ENCODE measurements around the gene NRXN3. TPM values are rescaled to one million over a fixed set of nuclear protein-coding genes. Genes with fewer than 3 reads are reported as not detected.

The NRXN3 gene
- total RNA-seq, 1 experiment from 2014 or later: 0.02 TPM

- H3K27ac ChIP-seq: no peak overlapping the region
- no peak for DNase-seq
- no peaks in the 10 kb centered on the region for H3K36me3 ChIP-seq
- H3K9me3 ChIP-seq (replicated peaks): no peaks in the 10 kb centered on the region
- no peak overlapping the region for H3K4me3 ChIP-seq
- no peaks in the 10 kb centered on the region for H3K27me3 ChIP-seq
- no peaks in the 10 kb centered on the region for H3K4me1 ChIP-seq
These were observed 1317.5 kb downstream of the NRXN3 start for GRCh38 chr14:79487632-79488031.

DNA sequence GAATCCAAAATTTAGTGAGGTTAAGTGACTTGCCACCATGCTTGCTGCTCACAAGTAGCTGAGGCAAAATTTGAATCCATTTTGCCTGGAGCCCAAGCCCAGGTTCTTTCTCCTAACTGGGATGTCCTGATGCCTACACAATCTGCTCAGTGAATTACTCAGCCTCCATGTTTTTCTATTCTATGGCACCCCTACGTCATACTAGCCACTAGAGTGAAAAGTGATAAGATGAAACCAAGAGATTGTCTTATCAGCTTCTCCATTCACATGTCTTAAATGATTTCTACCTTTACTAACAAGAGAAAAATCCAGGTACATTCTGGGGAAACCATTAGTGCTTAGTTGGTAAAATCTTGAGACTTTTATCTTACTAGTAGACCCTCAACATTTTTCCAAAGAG lies 1321.0 kb downstream of the NRXN3 start:
- no peaks in the 10 kb centered on the region for H3K9me3 ChIP-seq (replicated peaks)
- no peaks in the 10 kb centered on the region for H3K4me1 ChIP-seq
- no peaks in the 10 kb centered on the region for H3K36me3 ChIP-seq
- no peak overlapping the region for H3K27ac ChIP-seq
- no peak for DNase-seq
- no peaks in the 10 kb centered on the region for H3K27me3 ChIP-seq
- no peak overlapping the region for H3K4me3 ChIP-seq

DNA sequence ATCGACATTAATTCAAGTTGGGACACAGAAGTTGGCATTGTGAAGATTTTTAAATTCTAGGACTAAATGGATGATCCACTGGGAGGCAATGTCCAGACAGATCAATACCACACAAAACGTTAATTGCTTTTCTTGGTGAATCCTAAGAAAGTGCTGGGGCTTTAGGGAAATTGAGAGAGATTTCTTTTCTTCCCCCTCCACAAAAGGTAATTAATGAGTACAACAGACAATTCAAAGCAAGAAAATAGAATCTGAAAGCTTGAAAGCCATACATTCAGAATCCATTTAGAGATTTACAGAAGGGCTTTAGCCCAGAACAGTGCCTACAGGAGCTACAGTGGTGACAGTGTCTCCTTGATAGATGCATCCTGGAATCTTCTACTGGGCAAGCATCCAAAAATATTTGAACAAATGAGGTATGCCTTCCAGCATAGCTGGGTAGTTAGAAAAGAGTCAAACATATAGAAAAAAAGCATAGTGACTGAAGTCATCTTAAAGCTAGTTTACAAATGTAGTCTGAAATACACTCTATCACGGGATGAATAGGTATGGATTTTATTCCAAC lies 1323.0 kb downstream of the NRXN3 start:
- Histone ChIP-seq H3K4me1 (no peaks in the 10 kb centered on the region), H3K27ac (no peak overlapping the region), H3K36me3 (no peaks in the 10 kb centered on the region), H3K4me3 (no peak overlapping the region), H3K27me3 (no peaks in the 10 kb centered on the region), H3K9me3 (replicated peaks) (no peaks in the 10 kb centered on the region)
- no peak for DNase-seq

DNA sequence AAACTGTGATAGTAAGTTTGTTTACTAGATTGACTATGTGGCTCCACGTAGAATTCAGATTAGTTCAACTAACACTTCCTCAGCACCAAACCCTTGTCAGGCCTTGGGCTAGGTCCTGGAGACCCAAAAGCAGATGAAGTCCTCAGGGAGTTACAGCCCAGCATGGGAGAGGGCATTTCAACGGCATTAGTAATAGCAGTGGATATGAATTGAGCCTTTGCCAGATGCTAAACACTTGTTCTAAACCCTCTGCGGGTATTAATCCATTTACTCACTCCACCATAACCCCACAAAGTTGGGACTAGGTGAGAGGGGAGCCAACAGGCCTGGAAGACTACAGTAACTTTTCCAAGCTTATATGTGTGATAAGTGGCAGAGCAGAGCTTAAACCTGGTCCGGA lies 1326.5 kb downstream of the NRXN3 start:
- peak; percentile 2 to 10 for DNase-seq
- H3K4me1 ChIP-seq: no peaks in the 10 kb centered on the region
- no peak overlapping the region for H3K4me3 ChIP-seq
- H3K36me3 ChIP-seq: no peaks in the 10 kb centered on the region
- no peaks in the 10 kb centered on the region for H3K27me3 ChIP-seq
- H3K9me3 ChIP-seq (replicated peaks): no peaks in the 10 kb centered on the region
- no peak overlapping the region for H3K27ac ChIP-seq

- Histone ChIP-seq H3K36me3 (no peaks in the 10 kb centered on the region), H3K27me3 (no peaks in the 10 kb centered on the region), H3K9me3 (replicated peaks) (no peaks in the 10 kb centered on the region), H3K4me1 (no peaks in the 10 kb centered on the region), H3K4me3 (no peak overlapping the region), H3K27ac (no peak overlapping the region)
- no peak for DNase-seq
These were observed 1330.3 kb downstream of the NRXN3 start for GRCh38 chr14:79500489-79500888.

DNA sequence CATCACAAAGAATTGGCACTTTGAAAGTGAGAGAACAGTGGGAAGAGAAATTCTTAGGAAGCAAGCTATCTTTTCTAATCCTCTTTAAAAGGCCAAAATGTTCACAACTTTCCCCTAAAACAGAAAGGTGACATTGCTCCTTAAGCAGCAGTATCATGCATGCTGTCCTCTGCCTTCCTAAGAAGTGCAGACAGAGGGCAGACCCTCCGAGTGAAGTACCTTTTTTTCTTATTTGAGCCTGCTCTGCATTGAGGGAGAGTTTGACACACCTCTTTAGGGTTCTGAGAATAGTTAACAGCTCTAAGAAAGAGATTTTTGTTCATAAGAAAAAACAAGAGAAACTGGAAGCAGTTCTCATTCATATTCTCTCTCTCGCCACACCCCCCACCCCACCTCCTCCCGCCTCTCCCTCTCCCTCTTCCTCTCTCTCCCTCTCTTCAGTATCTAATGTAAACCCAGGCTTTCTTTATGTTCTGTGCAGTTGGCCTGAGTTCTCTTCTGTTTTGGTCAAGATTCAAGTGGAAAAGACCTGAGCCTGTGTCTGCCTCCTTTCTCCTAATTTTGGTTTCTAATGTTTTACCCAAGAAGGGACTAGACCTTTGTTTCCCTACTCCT lies 1332.1 kb downstream of the NRXN3 start:
- Histone ChIP-seq H3K27ac (no peak overlapping the region), H3K27me3 (no peaks in the 10 kb centered on the region), H3K9me3 (replicated peaks) (no peaks in the 10 kb centered on the region), H3K36me3 (no peaks in the 10 kb centered on the region), H3K4me1 (no peaks in the 10 kb centered on the region), H3K4me3 (no peak overlapping the region)
- DNase-seq: no peak

DNA sequence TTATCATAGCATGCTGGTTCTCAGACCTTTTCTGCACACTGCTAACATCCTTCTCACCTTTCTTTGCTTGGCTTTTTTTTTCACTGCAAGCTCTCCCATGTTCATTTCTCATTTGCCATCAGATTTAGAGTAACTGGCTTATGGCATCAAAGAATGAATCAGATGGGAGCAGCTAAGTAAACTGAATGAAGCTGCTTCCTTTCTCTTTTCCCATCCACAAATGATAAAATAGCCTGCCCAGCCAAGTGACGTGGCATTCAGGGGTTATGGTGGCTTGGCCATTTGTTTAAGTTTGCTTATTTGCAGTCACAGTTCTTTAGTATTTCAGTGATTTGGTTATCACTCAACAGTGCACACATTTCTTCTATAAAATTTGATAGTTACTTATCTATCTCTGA lies 1332.6 kb downstream of the NRXN3 start:
- Histone ChIP-seq H3K36me3 (no peaks in the 10 kb centered on the region), H3K4me1 (no peaks in the 10 kb centered on the region), H3K4me3 (no peak overlapping the region), H3K9me3 (replicated peaks) (no peaks in the 10 kb centered on the region), H3K27me3 (no peaks in the 10 kb centered on the region), H3K27ac (no peak overlapping the region)
- DNase-seq: no peak

- Histone ChIP-seq H3K4me1 (no peaks in the 10 kb centered on the region), H3K27ac (no peak overlapping the region), H3K27me3 (no peaks in the 10 kb centered on the region), H3K9me3 (replicated peaks) (no peaks in the 10 kb centered on the region), H3K4me3 (no peak overlapping the region), H3K36me3 (no peaks in the 10 kb centered on the region)
- no peak for DNase-seq
These were observed 1340.5 kb downstream of the NRXN3 start for GRCh38 chr14:79510659-79511058.

DNA sequence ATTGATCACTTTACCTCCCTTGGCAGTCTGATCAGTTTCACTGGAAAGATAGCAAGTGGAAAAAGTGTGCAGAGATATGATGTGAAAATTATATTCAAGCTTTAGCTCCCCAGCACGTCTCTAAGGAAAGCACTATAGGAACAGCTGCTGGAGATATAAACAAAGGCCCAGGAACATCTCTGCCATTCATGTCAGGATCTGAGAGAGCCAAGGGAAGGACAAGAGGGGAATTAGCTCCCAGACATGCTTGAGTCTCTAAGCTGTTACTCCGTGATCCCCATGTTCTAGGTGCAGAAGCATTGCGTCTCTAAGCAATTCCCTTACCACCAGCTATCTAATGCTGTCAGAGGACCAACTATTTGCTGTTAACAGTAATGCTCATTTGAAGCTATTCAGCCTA lies 1341.0 kb downstream of the NRXN3 start:
- no peaks in the 10 kb centered on the region for H3K9me3 ChIP-seq (replicated peaks)
- H3K4me1 ChIP-seq: no peaks in the 10 kb centered on the region
- DNase-seq: no peak
- no peak overlapping the region for H3K4me3 ChIP-seq
- H3K27ac ChIP-seq: no peak overlapping the region
- no peaks in the 10 kb centered on the region for H3K36me3 ChIP-seq
- no peaks in the 10 kb centered on the region for H3K27me3 ChIP-seq

- Histone ChIP-seq H3K4me1 (no peaks in the 10 kb centered on the region), H3K27ac (no peak overlapping the region), H3K27me3 (no peaks in the 10 kb centered on the region), H3K36me3 (no peaks in the 10 kb centered on the region), H3K4me3 (no peak overlapping the region), H3K9me3 (replicated peaks) (no peaks in the 10 kb centered on the region)
- DNase-seq: no peak
These were observed 1343.3 kb downstream of the NRXN3 start for GRCh38 chr14:79513446-79513845.

- DNase-seq: no peak
- Histone ChIP-seq H3K9me3 (replicated peaks) (no peaks in the 10 kb centered on the region), H3K36me3 (no peaks in the 10 kb centered on the region), H3K27me3 (no peaks in the 10 kb centered on the region), H3K27ac (no peak overlapping the region), H3K4me3 (no peak overlapping the region), H3K4me1 (no peaks in the 10 kb centered on the region)
These were observed 1344.5 kb downstream of the NRXN3 start for GRCh38 chr14:79514700-79515099.

- H3K27me3 ChIP-seq: no peaks in the 10 kb centered on the region
- H3K9me3 ChIP-seq (replicated peaks): no peaks in the 10 kb centered on the region
- no peak overlapping the region for H3K27ac ChIP-seq
- H3K36me3 ChIP-seq: no peaks in the 10 kb centered on the region
- H3K4me3 ChIP-seq: no peak overlapping the region
- H3K4me1 ChIP-seq: no peaks in the 10 kb centered on the region
- no peak for DNase-seq
These were observed 1345.0 kb downstream of the NRXN3 start for GRCh38 chr14:79515158-79515557.

GRCh38 chr14:79516009-79516408 lies 1345.8 kb downstream of the NRXN3 start:
- Histone ChIP-seq H3K27me3 (no peaks in the 10 kb centered on the region), H3K4me1 (no peaks in the 10 kb centered on the region), H3K27ac (no peak overlapping the region), H3K36me3 (no peaks in the 10 kb centered on the region), H3K9me3 (replicated peaks) (no peaks in the 10 kb centered on the region), H3K4me3 (no peak overlapping the region)
- no peak for DNase-seq

DNA sequence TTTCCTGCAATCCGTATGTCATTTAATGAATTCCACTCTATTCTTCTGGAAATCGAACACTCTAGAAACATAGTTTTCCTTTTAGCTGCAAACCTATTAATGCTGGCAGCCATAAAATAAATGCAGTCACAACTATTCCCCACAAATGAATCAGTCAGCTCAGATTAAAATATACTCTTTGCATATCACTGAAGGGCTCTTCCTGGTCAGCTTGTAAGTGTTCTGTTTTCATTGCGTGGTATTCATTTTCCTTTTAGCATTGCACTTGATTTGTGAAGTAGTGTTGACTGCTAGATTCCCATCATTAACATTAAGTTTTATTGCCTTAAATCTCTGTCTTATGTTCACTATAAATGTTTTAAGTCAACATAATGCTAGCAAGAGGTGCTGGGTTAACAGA lies 1355.2 kb downstream of the NRXN3 start:
- Histone ChIP-seq H3K4me3 (no peak overlapping the region), H3K27me3 (no peaks in the 10 kb centered on the region), H3K27ac (no peak overlapping the region), H3K36me3 (no peaks in the 10 kb centered on the region), H3K4me1 (no peaks in the 10 kb centered on the region), H3K9me3 (replicated peaks) (no peaks in the 10 kb centered on the region)
- DNase-seq: no peak

DNA sequence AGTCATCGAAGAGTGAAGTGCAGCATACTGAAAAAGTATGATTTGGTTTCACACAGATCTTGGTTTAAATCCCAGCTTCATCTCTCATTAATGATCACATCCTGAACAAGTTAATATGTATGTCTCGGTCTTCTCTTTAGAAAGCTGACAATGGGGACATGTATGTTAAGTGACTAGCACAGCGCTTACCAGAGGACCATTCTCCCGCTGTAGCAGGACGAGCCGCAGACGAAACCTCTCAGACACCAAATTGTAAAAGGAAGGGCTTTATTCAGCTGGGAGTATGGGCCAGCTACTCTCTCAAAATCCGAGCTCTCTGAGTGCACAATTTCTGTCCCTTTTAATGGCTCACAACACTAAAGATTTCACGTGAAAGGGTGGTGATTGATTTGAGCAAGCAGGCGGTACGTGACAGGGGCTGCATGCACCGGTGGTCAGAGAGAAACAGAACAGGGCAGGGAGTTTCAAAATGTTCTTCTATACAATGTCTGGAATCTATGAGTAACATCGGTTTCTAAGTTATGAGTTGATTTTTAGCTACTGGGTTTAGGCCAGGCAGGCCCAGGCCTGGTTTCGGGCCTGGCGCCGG lies 1358.7 kb downstream of the NRXN3 start:
- H3K36me3 ChIP-seq: no peaks in the 10 kb centered on the region
- H3K4me3 ChIP-seq: no peak overlapping the region
- no peak for DNase-seq
- H3K9me3 ChIP-seq (replicated peaks): no peaks in the 10 kb centered on the region
- H3K4me1 ChIP-seq: no peaks in the 10 kb centered on the region
- H3K27me3 ChIP-seq: no peaks in the 10 kb centered on the region
- H3K27ac ChIP-seq: no peak overlapping the region

GRCh38 chr14:79530555-79530954 lies 1360.4 kb downstream of the NRXN3 start:
- no peak for DNase-seq
- H3K36me3 ChIP-seq: no peaks in the 10 kb centered on the region
- no peaks in the 10 kb centered on the region for H3K9me3 ChIP-seq (replicated peaks)
- no peaks in the 10 kb centered on the region for H3K4me1 ChIP-seq
- H3K27me3 ChIP-seq: no peaks in the 10 kb centered on the region
- no peak overlapping the region for H3K27ac ChIP-seq
- no peak overlapping the region for H3K4me3 ChIP-seq

Measured in SJCRH30 (cell line).